Measurements from ENCODE around the gene SRGAP1. TPM values are rescaled to one million over a fixed set of nuclear protein-coding genes. Genes with fewer than 3 reads are reported as not detected.

The SRGAP1 gene
- total RNA-seq, 4 donors from 2014 or later = 7.2 to 22.9 (median 11.5) TPM

GRCh38 chr12:64175254-64175945 lies 330.9 kb downstream of the SRGAP1 start:
- Histone ChIP-seq H3K4me1 (peaks cover 0 to under 1% (median 0%) of the 10 kb centered on the region in 3 donors), H3K27ac (no peak overlapping the region), H3K4me3 (no peak overlapping the region), H3K9me3 (no peaks in the 10 kb centered on the region), H3K27me3 (no peaks in the 10 kb centered on the region), H3K36me3 (no peaks in the 10 kb centered on the region)
- TF ChIP-seq POLR2A (IDR thresholded peaks at IDR 0.05) (no peak), EP300 (IDR thresholded peaks at IDR 0.05) (no peak), POLR2AphosphoS5 (IDR thresholded peaks at IDR 0.05) (no peak)
- TF ChIP-seq, protein P1, sequence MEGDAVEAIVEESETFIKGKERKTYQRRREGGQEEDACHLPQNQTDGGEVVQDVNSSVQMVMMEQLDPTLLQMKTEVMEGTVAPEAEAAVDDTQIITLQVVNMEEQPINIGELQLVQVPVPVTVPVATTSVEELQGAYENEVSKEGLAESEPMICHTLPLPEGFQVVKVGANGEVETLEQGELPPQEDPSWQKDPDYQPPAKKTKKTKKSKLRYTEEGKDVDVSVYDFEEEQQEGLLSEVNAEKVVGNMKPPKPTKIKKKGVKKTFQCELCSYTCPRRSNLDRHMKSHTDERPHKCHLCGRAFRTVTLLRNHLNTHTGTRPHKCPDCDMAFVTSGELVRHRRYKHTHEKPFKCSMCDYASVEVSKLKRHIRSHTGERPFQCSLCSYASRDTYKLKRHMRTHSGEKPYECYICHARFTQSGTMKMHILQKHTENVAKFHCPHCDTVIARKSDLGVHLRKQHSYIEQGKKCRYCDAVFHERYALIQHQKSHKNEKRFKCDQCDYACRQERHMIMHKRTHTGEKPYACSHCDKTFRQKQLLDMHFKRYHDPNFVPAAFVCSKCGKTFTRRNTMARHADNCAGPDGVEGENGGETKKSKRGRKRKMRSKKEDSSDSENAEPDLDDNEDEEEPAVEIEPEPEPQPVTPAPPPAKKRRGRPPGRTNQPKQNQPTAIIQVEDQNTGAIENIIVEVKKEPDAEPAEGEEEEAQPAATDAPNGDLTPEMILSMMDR (IDR thresholded peaks at IDR 0.05) = no peak
- no peak for ATAC-seq
- WGBS, 2 donors (ENCODE audit: low coverage in 1 of 2) = 76 to 100% methylated on average over 1 to 2 of the region's 2 CpGs

DNA sequence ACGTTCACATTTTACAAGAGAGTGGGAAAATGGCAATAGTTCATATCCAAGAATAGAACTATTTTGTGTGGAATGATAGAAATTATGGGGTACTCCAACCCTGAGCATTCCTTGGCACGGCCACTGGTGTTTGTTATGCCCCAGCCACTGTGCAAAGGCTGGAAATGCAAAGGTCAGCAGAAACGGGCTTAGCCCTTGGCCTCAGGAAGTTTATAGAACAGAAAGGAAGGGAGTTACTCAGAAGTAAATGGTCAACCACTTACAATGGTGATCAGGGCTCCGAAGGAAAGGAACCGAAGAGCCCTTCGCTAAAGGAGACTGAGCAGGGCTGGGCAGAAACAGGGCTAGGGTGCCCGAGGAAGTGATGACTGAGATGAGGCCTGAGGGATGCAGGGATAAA lies 332.5 kb downstream of the SRGAP1 start:
- TF ChIP-seq, protein P1 (IDR thresholded peaks at IDR 0.05) = no peak
- no peak for TF ChIP-seq POLR2A (IDR thresholded peaks at IDR 0.05)
- no peak for TF ChIP-seq POLR2AphosphoS5 (IDR thresholded peaks at IDR 0.05)
- TF ChIP-seq EP300 (IDR thresholded peaks at IDR 0.05) = no peak
- no peak for ATAC-seq
- Histone ChIP-seq H3K4me3 (no peak overlapping the region), H3K4me1 (peaks cover 0 to 16% (median 5%) of the 10 kb centered on the region in 3 donors), H3K9me3 (no peaks in the 10 kb centered on the region), H3K27ac (no peak overlapping the region), H3K36me3 (no peaks in the 10 kb centered on the region), H3K27me3 (no peaks in the 10 kb centered on the region)
- WGBS, 2 donors (ENCODE audit: low coverage in 1 of 2) = 74 to 82% methylated on average over 5 to 7 of the region's 7 CpGs

DNA sequence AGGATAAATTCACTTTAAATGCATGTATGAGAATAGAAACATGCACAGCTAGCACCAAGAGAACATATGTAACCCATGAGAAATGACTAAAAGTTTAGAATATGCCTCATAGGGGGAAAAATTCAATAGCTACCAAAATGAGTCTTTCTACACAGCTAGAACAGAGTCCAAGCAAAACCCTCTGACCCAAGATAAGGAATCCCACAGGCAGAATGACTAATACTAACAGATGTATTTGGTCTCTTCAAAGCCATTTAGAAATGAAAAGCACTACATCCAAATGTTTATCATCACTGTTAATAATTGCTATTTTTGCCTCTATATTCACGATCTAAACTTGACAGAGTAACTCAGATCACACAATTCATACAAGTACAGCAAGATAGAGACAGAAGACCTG lies 333.6 kb downstream of the SRGAP1 start:
- Histone ChIP-seq H3K9me3 (no peaks in the 10 kb centered on the region), H3K27ac (no peak overlapping the region)
- ATAC-seq = no peak

DNA sequence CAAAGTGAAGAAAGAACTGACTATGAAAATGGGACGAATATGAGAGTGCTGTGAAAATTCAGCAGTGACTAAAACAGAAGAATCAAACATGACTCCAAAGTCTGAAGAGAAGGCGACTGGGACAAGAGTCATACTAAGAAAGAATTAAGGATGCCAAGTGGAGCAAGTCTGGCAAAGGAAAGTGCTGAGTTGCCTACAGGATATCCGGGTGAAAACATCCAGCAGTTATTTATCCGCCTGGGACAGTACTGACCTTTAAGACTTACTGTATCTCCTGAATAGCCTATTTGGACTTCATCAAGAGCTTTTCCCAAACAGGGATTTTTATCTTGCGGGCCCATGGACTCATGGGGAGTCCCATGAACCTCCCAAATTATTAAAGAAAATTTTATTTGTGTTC lies 336.5 kb downstream of the SRGAP1 start:
- Histone ChIP-seq H3K4me1 (peaks cover 0 to 22% (median 5%) of the 10 kb centered on the region in 3 donors), H3K9me3 (no peaks in the 10 kb centered on the region), H3K4me3 (no peak overlapping the region), H3K27ac (peak overlapping the region; percentile 54 to 78 (median 62)), H3K27me3 (no peaks in the 10 kb centered on the region), H3K36me3 (no peaks in the 10 kb centered on the region)
- 34 to 54% methylated on average over 5 of the region's 5 CpGs for WGBS, 2 donors (ENCODE audit: low coverage in 1 of 2)
- peak; percentile 42 for ATAC-seq
- peak; percentile 67 for TF ChIP-seq POLR2AphosphoS5 (IDR thresholded peaks at IDR 0.05)
- no peak for TF ChIP-seq POLR2A (IDR thresholded peaks at IDR 0.05)
- TF ChIP-seq EP300 (IDR thresholded peaks at IDR 0.05) = no peak
- TF ChIP-seq, protein P1 (IDR thresholded peaks at IDR 0.05) = no peak

More for the DNA sequence above, 333.6 kb downstream of the SRGAP1 start:
- TF ChIP-seq, protein P1 (IDR thresholded peaks at IDR 0.05) = no peak
- no peak for TF ChIP-seq POLR2A (IDR thresholded peaks at IDR 0.05)
- TF ChIP-seq POLR2AphosphoS5 (IDR thresholded peaks at IDR 0.05) = no peak
- TF ChIP-seq EP300 (IDR thresholded peaks at IDR 0.05) = no peak
- Histone ChIP-seq H3K4me1 (peaks cover 0 to 22% (median 5%) of the 10 kb centered on the region in 3 donors), H3K36me3 (no peaks in the 10 kb centered on the region), H3K27me3 (no peaks in the 10 kb centered on the region), H3K4me3 (no peak overlapping the region)
- 17 to 78% methylated on average over 1 of the region's 1 CpG for WGBS, 2 donors (ENCODE audit: low coverage in 1 of 2)

Measured in gastroesophageal sphincter (tissue), 4 donors.